WTC11 (cell line): ENCODE results near the gene GLS.

Experiments used
- ATF6 ChIP-seq: sonication (generic); formaldehyde crosslinking; IDR thresholded peaks from 2 replicates; pipeline ENCODE4 v1.8.1; 2023; ENCODE audit warnings: mild to moderate bottlenecking, missing genetic modification reagents
- CTCF ChIP-seq: fragments of 200-600 bp; IDR thresholded peaks from 2 replicates; pipeline ENCODE4 v1.8.0; 2022; ENCODE audit warnings: antibody characterized with exemption
- EMX1 ChIP-seq: fragments of 250-450 bp; sonication (Bioruptor Pico); IDR thresholded peaks from 2 replicates; pipeline ENCODE4 v1.8.0; 2021; ENCODE audit warnings: mild to moderate bottlenecking
- FOXP1 ChIP-seq: sonication (generic); formaldehyde crosslinking; IDR thresholded peaks from 2 replicates; pipeline ENCODE4 v1.8.0; 2022; ENCODE audit warnings: missing genetic modification reagents, mild to moderate bottlenecking, moderate library complexity, borderline replicate concordance
- JUN ChIP-seq: sonication (generic); formaldehyde crosslinking; IDR thresholded peaks from 2 replicates; pipeline ENCODE4 v1.8.0; 2023; ENCODE audit warnings: mild to moderate bottlenecking, missing genetic modification reagents
- MXD4 ChIP-seq: fragments of 250-450 bp; sonication (Bioruptor Pico); IDR thresholded peaks from 2 replicates; pipeline ENCODE4 v1.8.0; 2021; ENCODE audit warnings: mild to moderate bottlenecking, moderate library complexity, borderline replicate concordance
- SOX15 ChIP-seq: fragments of 250-450 bp; sonication (Bioruptor Pico); IDR thresholded peaks from 2 replicates; pipeline ENCODE4 v1.9.0; 2021; ENCODE audit warnings: mild to moderate bottlenecking
- TEAD4 ChIP-seq: sonication (generic); formaldehyde crosslinking; IDR thresholded peaks from 2 replicates; pipeline ENCODE4 v1.8.0; 2022; ENCODE audit warnings: mild to moderate bottlenecking, missing genetic modification reagents
- ZNF138 ChIP-seq: sonication (generic); formaldehyde crosslinking; conservative IDR thresholded peaks from 2 replicates; pipeline ENCODE4 v1.8.1; 2022; ENCODE audit warnings: mild to moderate bottlenecking, moderate library complexity, missing genetic modification reagents
- ZNF317 ChIP-seq: sonication (generic); formaldehyde crosslinking; IDR thresholded peaks from 2 replicates; pipeline ENCODE4 v1.8.1; 2023; ENCODE audit warnings: low read depth, mild to moderate bottlenecking, moderate library complexity, missing genetic modification reagents, borderline replicate concordance
- TF ChIP-seq, protein P1 (sequence below): sonication (generic); formaldehyde crosslinking; IDR thresholded peaks from 2 replicates; pipeline ENCODE4 v1.8.0; 2022; ENCODE audit warnings: mild to moderate bottlenecking, missing genetic modification reagents
- TF ChIP-seq, protein P2 (sequence below): sonication (generic); formaldehyde crosslinking; IDR thresholded peaks from 2 replicates; pipeline ENCODE4 v1.8.1; 2023; ENCODE audit warnings: mild to moderate bottlenecking, missing genetic modification reagents, moderate library complexity
- TF ChIP-seq, protein P3 (sequence below): sonication (generic); formaldehyde crosslinking; IDR thresholded peaks from 2 replicates; pipeline ENCODE4 v1.8.1; 2022; ENCODE audit warnings: low read depth, missing genetic modification reagents, borderline replicate concordance
- TF ChIP-seq, protein P4 (sequence below): sonication (generic); formaldehyde crosslinking; conservative IDR thresholded peaks from 2 replicates; pipeline ENCODE4 v1.8.1; 2022; ENCODE audit warnings: mild to moderate bottlenecking, missing genetic modification reagents

GRCh38 chr2:190836767-190837166, 43.9 kb upstream of the GLS start:
- TF ChIP-seq CTCF (no peak), FOXP1 (CRISPR knock-in tag) (no peak), ATF6 (CRISPR knock-in tag) (no peak), MXD4 (CRISPR knock-in tag) (no peak), TEAD4 (CRISPR knock-in tag) (no peak), ZNF138 (CRISPR knock-in tag) (no peak), JUN (no peak), ZNF317 (CRISPR knock-in tag) (no peak), SOX15 (CRISPR knock-in tag) (no peak), EMX1 (CRISPR knock-in tag) (no peak)
- TF ChIP-seq, protein P1, sequence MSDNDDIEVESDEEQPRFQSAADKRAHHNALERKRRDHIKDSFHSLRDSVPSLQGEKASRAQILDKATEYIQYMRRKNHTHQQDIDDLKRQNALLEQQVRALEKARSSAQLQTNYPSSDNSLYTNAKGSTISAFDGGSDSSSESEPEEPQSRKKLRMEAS (CRISPR knock-in tag), result no peak
- TF ChIP-seq, protein P2, sequence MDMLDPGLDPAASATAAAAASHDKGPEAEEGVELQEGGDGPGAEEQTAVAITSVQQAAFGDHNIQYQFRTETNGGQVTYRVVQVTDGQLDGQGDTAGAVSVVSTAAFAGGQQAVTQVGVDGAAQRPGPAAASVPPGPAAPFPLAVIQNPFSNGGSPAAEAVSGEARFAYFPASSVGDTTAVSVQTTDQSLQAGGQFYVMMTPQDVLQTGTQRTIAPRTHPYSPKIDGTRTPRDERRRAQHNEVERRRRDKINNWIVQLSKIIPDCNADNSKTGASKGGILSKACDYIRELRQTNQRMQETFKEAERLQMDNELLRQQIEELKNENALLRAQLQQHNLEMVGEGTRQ, result no peak
- TF ChIP-seq, protein P3, sequence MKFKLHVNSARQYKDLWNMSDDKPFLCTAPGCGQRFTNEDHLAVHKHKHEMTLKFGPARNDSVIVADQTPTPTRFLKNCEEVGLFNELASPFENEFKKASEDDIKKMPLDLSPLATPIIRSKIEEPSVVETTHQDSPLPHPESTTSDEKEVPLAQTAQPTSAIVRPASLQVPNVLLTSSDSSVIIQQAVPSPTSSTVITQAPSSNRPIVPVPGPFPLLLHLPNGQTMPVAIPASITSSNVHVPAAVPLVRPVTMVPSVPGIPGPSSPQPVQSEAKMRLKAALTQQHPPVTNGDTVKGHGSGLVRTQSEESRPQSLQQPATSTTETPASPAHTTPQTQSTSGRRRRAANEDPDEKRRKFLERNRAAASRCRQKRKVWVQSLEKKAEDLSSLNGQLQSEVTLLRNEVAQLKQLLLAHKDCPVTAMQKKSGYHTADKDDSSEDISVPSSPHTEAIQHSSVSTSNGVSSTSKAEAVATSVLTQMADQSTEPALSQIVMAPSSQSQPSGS (CRISPR knock-in tag), result no peak
- TF ChIP-seq, protein P4, sequence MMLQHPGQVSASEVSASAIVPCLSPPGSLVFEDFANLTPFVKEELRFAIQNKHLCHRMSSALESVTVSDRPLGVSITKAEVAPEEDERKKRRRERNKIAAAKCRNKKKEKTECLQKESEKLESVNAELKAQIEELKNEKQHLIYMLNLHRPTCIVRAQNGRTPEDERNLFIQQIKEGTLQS (CRISPR knock-in tag), result no peak
